ENCODE data around the gene CPM. TPM values are rescaled to one million over a fixed set of nuclear protein-coding genes. Genes with fewer than 3 reads are reported as not detected.
"Not testable (repeated sequence)": the region's sequence is repeated elsewhere in the genome, so short reads cannot be mapped to it uniquely, and the experiment has no call there.

The CPM gene
- total RNA-seq, 2 experiments from 2014 or later = 3.0 to 5.8 TPM

DNA sequence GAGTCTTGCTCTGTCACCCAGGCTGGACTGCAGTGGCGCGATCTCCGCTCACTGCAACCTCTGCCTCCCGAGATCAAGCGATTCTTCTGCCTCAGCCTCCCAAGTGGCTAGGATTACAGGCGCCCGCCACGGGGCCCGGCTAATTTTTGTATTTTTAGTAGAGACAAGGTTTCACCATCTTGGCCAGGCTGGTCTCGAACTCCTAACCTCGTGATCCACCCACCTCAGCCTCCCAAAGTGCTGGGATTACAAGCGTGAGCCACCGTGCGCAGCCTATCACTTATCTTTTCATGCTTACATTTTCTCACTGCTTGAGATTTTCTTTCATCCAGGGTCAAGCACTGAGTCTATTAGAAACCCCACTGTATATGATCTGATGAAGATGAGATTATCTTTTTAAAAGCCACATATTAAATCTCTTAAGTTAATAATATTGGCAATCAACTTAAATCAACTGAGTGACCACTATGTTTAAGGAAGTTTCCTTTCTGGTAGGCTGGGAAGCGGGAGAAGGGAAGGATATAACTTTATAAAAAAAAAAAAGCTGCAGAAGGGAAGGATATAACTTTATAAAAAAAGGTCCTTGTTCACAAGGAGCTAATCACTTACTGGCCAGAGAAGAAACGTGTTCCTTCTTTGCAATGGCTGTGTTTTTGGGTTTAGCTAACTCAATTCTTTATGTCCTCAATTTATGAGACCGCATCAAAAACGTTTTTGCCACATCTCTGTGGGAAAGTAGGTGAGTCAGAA lies 126.3 kb downstream of the CPM start:
- intact Hi-C loops (cut with micrococcal nuclease) = loop anchor here (5.0 kb wide), 1 partner anchor 474 kb away; the partner anchor contains the start of gene MDM1
- POLR2A ChIA-PET = interaction anchor here (0.7 to 2.9 kb wide), 6 partner anchors 11 to 487 kb away, joined by 4 to 19 read pairs (median 6); partner anchors contain the start of genes MDM1 and SLC35E3
- Mint-ChIP-seq H3K27me3 (no peaks in the 10 kb centered on the region), H3K4me1 (ENCODE audit: low read depth) (peaks cover 23% of the 10 kb centered on the region), H3K36me3 (ENCODE audit: low read depth) (peaks cover 32% of the 10 kb centered on the region), H3K9me3 (no peaks in the 10 kb centered on the region), H3K4me3 (peak overlapping the region; percentile 89), H3K27ac (peak overlapping the region; percentile 49)
- ATAC-seq (no peak), DNase-seq (no peak)
- TF ChIP-seq, protein P1, sequence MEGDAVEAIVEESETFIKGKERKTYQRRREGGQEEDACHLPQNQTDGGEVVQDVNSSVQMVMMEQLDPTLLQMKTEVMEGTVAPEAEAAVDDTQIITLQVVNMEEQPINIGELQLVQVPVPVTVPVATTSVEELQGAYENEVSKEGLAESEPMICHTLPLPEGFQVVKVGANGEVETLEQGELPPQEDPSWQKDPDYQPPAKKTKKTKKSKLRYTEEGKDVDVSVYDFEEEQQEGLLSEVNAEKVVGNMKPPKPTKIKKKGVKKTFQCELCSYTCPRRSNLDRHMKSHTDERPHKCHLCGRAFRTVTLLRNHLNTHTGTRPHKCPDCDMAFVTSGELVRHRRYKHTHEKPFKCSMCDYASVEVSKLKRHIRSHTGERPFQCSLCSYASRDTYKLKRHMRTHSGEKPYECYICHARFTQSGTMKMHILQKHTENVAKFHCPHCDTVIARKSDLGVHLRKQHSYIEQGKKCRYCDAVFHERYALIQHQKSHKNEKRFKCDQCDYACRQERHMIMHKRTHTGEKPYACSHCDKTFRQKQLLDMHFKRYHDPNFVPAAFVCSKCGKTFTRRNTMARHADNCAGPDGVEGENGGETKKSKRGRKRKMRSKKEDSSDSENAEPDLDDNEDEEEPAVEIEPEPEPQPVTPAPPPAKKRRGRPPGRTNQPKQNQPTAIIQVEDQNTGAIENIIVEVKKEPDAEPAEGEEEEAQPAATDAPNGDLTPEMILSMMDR (IDR thresholded peaks at IDR 0.05) = no peak
- CTCF ChIA-PET = interaction anchor here (1.4 to 3.3 kb wide), 5 partner anchors 14 to 60 kb away, joined by 5 to 24 read pairs (median 6); partner anchors contain the start of gene SLC35E3

DNA sequence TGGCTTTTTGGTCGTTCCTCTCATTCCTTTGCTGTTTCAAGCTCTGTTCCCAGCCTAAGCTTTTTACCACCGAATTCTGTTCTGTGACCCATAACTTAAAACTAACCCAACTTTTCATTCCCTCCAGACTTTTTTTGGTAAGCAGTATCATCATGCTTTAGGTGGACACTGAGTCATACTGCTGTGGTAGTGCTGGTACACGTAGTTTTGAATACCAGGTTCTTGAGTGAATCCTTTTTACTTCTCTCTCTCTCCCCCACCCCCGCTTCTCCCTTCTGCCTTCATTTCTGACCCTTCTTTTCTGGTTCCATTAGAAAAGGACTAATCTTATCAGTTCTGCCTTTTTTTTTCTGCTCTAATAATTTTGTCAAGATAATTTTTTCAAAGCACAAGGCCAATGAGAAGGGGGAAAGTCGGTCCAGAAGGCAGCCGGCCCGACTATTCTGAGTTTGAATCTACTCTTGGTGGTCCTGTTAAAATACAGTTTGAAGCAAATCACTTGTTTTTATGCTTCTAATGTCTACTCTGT lies 127.3 kb downstream of the CPM start:
- Mint-ChIP-seq H3K36me3 (ENCODE audit: low read depth) (peaks cover 22% of the 10 kb centered on the region), H3K4me1 (ENCODE audit: low read depth) (peaks cover 15% of the 10 kb centered on the region), H3K27ac (no peak overlapping the region), H3K9me3 (no peaks in the 10 kb centered on the region), H3K4me3 (no peak overlapping the region), H3K27me3 (no peaks in the 10 kb centered on the region)
- ChIA-PET CTCF (no interaction called here), POLR2A (interaction anchor here (0.6 kb wide), 1 partner anchor 32 kb away, joined by 3 read pairs; no protein-coding TSS in a partner anchor)
- intact Hi-C loops (cut with micrococcal nuclease) = loop anchor here (5.0 kb wide), 1 partner anchor 473 kb away; the partner anchor contains the start of gene MDM1
- ATAC-seq (no peak), DNase-seq (no peak)
- TF ChIP-seq, protein P1 (IDR thresholded peaks at IDR 0.05) = no peak

DNA sequence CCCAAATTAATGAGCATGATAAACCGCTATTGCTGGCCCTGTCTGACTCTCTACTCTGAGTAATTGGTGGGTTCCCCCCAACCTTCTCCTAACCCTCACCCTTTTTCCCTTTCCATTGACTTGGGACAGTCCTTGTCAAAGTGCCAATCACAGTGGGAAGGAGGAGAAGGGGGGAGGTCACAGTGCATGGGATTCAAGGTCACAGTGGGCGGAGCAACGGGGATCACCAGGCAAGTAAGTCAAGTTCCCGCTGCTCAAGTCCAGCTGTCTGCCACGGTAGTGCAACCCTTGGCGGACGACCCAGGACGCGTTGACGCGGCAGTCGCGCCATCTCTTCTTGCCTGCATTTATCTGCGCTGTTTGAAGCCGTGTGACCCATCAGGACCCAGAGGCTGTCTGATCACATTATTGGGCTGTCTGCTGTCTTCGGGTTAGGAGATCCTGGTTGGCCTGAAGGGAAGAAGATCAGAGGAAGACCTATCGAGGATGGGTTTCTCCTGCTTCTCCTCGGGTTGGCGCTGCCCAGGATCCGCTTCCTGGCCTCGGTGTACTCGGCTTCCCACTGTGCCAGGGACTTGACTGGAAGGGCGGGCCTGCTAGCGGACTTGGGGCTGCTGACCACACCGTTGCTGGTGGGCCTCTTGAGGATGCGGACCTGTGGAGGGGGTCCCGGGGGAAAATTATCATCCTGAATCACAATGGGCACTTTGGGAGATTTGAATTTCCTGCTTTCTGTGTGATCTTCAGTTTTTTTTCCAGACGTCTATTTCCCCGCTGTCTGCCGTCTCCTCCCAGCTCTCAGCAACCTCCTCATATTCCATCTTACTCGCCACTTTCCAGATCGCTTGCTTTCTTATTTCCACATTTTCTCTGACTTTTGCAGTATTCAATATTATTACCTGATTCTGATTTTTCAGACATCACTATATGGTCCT lies 128.0 kb downstream of the CPM start:
- Mint-ChIP-seq H3K27ac (no peak overlapping the region), H3K27me3 (no peaks in the 10 kb centered on the region), H3K9me3 (no peaks in the 10 kb centered on the region), H3K4me1 (ENCODE audit: low read depth) (peaks cover 15% of the 10 kb centered on the region), H3K36me3 (ENCODE audit: low read depth) (peaks cover 19% of the 10 kb centered on the region), H3K4me3 (no peak overlapping the region)
- intact Hi-C loops (cut with micrococcal nuclease) = loop anchor here (5.0 kb wide), 1 partner anchor 473 kb away; the partner anchor contains the start of gene MDM1
- ChIA-PET CTCF (no interaction called here), POLR2A (interaction anchor here (0.6 kb wide), 1 partner anchor 33 kb away, joined by 3 read pairs; no protein-coding TSS in a partner anchor)
- no peak for ATAC-seq
- no peak for DNase-seq
- TF ChIP-seq, protein P1 (IDR thresholded peaks at IDR 0.05) = no peak

DNA sequence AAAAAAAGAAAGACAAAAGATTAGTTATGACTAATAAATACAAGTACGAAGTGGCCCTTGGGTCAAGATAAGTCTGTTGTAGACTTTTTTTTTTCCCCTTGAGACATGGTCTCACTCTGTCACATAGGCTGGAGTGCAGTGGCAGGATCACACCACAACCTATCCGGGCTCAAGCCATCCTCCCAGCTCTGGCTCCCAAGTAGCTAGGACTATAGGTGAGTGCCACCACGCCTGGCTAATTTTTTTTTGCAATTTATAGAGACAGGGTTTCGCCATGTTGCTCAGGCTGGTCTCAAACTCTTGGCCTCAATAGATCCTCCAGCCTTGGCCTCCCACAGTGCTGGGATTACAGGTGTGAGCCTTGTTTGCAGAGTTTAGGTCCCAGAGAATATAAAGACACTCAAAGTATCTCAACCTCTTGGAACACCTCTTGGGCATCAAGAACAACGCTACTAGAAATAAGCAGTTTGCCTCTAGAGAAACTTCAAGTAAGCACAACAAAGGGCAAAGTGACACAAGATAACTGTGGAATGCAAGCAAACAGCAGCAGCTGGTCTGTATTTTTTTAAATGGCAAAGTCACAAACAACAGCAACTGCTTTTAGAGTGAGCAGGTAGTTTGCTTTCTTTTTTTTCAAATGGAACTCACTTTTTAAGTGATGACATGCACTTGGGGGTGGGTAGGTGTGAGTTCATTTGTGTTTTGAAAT lies 128.9 kb downstream of the CPM start:
- POLR2A ChIA-PET = no interaction called here
- H3K36me3 Mint-ChIP-seq (ENCODE audit: low read depth) = peaks cover 11% of the 10 kb centered on the region
- peaks cover 9% of the 10 kb centered on the region for H3K4me1 Mint-ChIP-seq (ENCODE audit: low read depth)
- ATAC-seq (no peak), DNase-seq (no peak)
- intact Hi-C loops (cut with micrococcal nuclease) = no loop called here
- H3K27me3 Mint-ChIP-seq = no peaks in the 10 kb centered on the region
- no peak overlapping the region for H3K27ac Mint-ChIP-seq
- H3K4me3 Mint-ChIP-seq = no peak overlapping the region
- H3K9me3 Mint-ChIP-seq = no peaks in the 10 kb centered on the region
- TF ChIP-seq, protein P1 (IDR thresholded peaks at IDR 0.05) = no peak
- CTCF ChIA-PET = no interaction called here

DNA sequence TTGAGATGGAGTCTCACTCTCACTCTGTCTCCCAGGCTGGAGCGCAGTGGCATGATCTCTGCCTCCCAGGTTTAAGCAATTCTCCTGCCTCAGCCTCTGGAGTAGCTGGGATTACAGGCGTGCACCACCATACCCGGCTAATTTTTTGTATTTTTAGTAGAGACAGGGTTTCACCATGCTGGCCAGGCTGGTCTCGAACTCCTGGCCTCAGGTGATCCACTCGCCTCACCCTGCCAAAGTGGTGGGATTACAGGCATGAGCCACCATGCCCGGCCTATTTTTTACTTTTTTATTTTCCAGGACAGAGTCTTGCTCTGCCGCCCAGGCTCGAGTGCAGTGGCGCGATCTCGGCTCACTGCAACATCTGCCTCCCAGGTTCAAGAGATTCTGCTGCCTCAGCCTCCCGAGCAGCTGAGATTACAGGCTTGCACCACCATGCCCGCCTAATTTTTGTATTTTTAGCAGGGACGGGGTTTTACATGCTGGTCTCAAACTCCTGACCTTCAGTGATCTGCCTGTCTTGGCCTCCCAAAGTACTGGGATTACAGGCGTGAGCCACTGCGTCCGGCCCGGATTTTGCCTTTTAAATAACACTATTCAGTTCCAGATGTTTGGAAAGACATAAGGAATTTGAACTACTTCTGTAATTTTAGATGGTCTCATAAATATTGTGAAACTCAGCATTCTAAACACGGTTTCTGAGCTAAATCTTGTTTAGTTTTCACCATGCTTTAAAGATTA lies 129.9 kb downstream of the CPM start:
- H3K9me3 Mint-ChIP-seq; H3K27ac Mint-ChIP-seq; DNase-seq; H3K4me3 Mint-ChIP-seq; H3K36me3 Mint-ChIP-seq (ENCODE audit: low read depth); H3K27me3 Mint-ChIP-seq; ATAC-seq; POLR2A ChIA-PET; intact Hi-C loops (cut with micrococcal nuclease); H3K4me1 Mint-ChIP-seq (ENCODE audit: low read depth); CTCF ChIA-PET: not testable (repeated sequence)

DNA sequence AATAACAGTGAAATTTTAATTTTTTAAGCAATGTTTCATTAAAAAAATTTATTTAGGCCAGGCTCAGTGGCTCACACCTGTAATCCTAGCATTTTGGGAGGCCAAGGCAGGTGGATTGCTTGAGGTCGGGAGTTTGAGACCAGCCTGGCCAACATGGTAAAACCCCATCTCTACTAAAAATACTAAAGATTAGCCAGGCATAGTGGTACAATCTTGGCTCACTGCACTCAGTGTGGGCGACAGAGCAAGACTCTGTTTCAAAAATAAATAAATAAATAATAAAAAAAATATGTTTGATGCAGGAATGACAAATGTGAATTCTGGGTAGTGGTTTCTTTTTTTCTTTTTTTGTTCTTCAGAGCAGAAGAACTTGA lies 130.6 kb downstream of the CPM start:
- H3K4me3 Mint-ChIP-seq; H3K27me3 Mint-ChIP-seq; intact Hi-C loops (cut with micrococcal nuclease); CTCF ChIA-PET; POLR2A ChIA-PET; DNase-seq; ATAC-seq; H3K9me3 Mint-ChIP-seq; H3K27ac Mint-ChIP-seq; H3K4me1 Mint-ChIP-seq (ENCODE audit: low read depth); H3K36me3 Mint-ChIP-seq (ENCODE audit: low read depth): not testable (repeated sequence)

Data from activated CD8-positive, alpha-beta T cell treated with anti-CD3 and anti-CD28 coated beads for 36 hours (primary cell).